Glutamatergic neuron (in vitro differentiated cells): ENCODE measurements around the gene C1orf122. TPM values are rescaled to one million over a fixed set of nuclear protein-coding genes. Genes with fewer than 3 reads are reported as not detected.

ENCODE experiments used
- DNase-seq: peaks from one replicate; pipeline ENCODE4 v3.0.0; 2022
- H3K27ac Mint-ChIP-seq: one replicate; pipeline ENCODE4 v1.8.0; 2020; ENCODE audit warnings: mild to moderate bottlenecking, mixed read lengths, inconsistent platforms; ENCODE audit not compliant: unreplicated experiment
- H3K27me3 Mint-ChIP-seq: one replicate; pipeline ENCODE4 v1.8.0; 2020; ENCODE audit warnings: mild to moderate bottlenecking, moderate library complexity, mixed read lengths, inconsistent platforms; ENCODE audit not compliant: unreplicated experiment
- H3K36me3 Mint-ChIP-seq: one replicate; pipeline ENCODE4 v1.8.0; 2020; ENCODE audit warnings: mild to moderate bottlenecking, mixed read lengths, inconsistent platforms; ENCODE audit not compliant: unreplicated experiment
- H3K4me1 Mint-ChIP-seq: one replicate; pipeline ENCODE4 v1.8.0; 2020; ENCODE audit warnings: mild to moderate bottlenecking, low read depth, mixed read lengths, inconsistent platforms; ENCODE audit not compliant: unreplicated experiment
- H3K4me3 Mint-ChIP-seq: one replicate; pipeline ENCODE4 v1.8.0; 2020; ENCODE audit warnings: mild to moderate bottlenecking, mixed read lengths, inconsistent platforms; ENCODE audit not compliant: unreplicated experiment
- H3K9me3 Mint-ChIP-seq: one replicate; pipeline ENCODE4 v1.8.0; 2020; ENCODE audit warnings: mild to moderate bottlenecking, moderate library complexity, mixed read lengths, inconsistent platforms; ENCODE audit not compliant: unreplicated experiment
- total RNA-seq: library from RNA; stranded (reverse); fragmentation: NEBNext Ultra II Directional; extraction: Animal tissue kit (Norgen Biotek cat#: 25700); gene quantifications from one replicate; pipeline ENCODE4 v1.2.1, GENCODE V29; 2021; ENCODE audit not compliant: unreplicated experiment
- TF ChIP-seq, protein P1 (sequence below): fragments of 200-600 bp; sonication (generic); IDR thresholded peaks from one replicate; pipeline ENCODE4 v1.5.0; 2021; ENCODE audit not compliant: partially characterized antibody, unreplicated experiment

C1orf122 gene
- total RNA-seq, 1 donor from 2014 or later, result 57.3 TPM

DNA sequence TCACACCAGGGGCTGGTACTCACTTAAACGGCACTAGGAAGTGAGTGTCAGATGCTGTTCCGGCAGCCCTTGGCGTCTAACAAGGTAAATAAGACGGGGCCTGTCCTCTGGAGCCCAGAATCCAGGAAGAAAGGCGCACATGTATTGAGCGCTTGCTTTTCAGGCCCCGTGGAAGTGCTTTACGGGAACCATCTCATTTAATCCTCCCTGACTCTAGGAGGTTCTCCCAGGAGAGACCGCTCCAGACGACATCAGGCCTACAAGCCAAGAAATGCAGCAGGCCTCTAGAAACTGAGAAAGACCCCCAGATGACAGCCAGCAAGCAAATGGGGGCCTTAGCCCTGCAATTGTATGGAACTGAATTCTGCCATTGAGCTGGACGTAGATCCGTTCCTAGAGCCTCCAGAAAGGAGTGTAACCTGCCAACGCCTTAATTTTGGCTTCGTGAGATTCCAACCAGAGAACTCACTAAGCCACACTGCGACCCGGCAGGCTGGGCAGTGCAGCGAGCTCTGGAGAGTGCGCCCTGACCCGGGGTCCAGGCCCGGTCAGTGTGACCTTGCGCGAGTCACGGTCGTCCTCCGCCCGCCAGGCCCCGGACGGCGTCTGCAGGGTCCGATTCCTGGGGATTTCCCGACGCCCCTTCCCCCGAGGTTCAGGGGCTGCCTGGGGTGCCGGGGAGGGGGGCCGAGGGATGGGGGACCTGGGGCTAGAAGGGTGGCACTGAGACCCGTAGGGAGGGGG is 14.5 kb upstream of the C1orf122 start:
- no peaks in the 10 kb centered on the region for H3K4me1 Mint-ChIP-seq
- TF ChIP-seq, protein P1, sequence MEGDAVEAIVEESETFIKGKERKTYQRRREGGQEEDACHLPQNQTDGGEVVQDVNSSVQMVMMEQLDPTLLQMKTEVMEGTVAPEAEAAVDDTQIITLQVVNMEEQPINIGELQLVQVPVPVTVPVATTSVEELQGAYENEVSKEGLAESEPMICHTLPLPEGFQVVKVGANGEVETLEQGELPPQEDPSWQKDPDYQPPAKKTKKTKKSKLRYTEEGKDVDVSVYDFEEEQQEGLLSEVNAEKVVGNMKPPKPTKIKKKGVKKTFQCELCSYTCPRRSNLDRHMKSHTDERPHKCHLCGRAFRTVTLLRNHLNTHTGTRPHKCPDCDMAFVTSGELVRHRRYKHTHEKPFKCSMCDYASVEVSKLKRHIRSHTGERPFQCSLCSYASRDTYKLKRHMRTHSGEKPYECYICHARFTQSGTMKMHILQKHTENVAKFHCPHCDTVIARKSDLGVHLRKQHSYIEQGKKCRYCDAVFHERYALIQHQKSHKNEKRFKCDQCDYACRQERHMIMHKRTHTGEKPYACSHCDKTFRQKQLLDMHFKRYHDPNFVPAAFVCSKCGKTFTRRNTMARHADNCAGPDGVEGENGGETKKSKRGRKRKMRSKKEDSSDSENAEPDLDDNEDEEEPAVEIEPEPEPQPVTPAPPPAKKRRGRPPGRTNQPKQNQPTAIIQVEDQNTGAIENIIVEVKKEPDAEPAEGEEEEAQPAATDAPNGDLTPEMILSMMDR, result no peak
- DNase-seq, result peak; percentile 25
- peak overlapping the region; percentile 69 for H3K4me3 Mint-ChIP-seq
- peaks cover 2% of the 10 kb centered on the region for H3K36me3 Mint-ChIP-seq
- peaks cover 2% of the 10 kb centered on the region for H3K9me3 Mint-ChIP-seq
- peaks cover 9% of the 10 kb centered on the region for H3K27me3 Mint-ChIP-seq
- H3K27ac Mint-ChIP-seq, result no peak overlapping the region

DNA sequence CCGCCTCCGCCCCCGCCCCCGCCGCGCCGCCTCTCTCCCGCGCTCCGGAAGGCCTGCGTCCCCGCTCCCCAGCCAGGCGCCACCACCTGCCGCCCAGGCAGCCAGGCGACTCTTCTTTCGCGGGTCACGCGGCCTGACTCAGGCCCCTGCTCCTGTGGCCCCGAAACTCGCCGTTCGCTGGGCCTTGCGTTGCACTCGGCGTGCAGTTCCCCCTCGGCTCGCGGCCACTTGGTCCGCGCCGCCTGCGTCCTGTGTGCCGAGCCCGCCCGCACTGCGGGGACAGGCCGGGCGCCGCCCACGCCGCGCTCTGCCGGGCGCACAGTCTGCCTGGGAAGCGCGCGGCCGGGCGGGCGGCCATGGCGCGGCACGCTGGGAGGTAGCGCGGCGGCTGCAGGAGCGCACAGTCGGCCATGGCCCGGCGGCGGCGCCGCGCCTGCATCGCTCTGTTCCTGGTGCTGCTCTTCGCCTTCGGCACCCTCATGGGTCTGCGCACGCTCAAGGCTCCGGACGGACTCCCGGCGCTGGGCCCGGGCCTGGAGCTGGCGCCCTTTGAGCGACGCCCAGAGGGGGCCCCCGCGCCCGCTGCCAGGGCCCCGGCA is 13.7 kb upstream of the C1orf122 start, which contains the start of gene MANEAL:
Gene MANEAL, plus strand, starts transcription at position 75 of the 599 bp plus-strand sequence. Its CDS starts 336 bp downstream, at position 411.
- peaks cover 9% of the 10 kb centered on the region for H3K27me3 Mint-ChIP-seq
- TF ChIP-seq, protein P1, result no peak
- peak; percentile 81 for DNase-seq
- peaks cover 2% of the 10 kb centered on the region for H3K9me3 Mint-ChIP-seq
- peaks cover 4% of the 10 kb centered on the region for H3K36me3 Mint-ChIP-seq
- H3K27ac Mint-ChIP-seq, result peak within 1 kb of the TSS; percentile 94
- H3K4me1 Mint-ChIP-seq, result no peaks in the 10 kb centered on the region
- H3K4me3 Mint-ChIP-seq, result peak within 1 kb of the TSS; percentile 97

DNA sequence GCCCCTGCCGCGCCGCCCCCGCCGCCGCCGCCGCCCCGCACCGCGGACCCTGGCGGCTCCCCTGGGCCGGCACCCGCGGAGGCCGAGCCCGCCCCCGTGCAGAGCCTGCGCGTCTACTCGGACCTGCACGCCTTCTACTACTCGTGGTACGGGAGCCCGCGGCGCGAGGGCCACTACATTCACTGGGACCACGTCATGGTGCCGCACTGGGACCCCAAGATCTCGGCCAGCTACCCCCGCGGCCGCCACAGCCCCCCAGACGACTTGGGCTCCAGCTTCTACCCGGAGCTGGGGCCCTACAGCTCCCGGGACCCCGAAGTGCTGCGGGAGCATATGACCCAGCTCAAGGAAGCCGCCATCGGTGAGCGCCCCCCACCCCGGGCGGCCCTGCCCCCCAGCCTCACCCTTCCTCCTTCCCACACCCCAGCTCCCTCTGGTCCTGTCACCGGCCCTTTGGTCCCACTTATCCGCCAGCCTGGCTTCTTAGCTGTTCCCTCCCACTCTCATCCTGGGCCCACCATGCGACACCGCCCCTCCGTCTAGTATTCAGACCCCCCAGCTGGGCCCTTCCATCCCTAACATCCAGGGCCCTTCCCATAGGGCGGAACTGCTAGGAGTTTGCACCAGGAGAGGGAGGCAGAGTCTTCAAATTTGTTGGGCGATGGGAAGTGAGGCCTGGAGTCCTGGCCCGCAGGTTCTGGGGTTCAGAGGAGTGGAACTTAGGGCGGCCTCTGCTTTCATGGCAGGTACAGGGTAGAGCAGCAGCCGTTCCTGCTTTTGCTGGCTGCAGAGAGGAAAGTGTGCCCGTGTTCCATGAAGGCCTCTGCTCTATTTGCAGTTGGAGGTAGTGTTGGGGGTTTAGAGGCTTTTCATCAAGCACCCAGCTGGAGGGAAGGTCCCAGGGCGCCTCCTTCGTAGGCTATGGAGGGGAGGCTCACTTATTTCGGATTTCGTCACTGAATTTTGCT is 12.9 kb upstream of the C1orf122 start:
- no peaks in the 10 kb centered on the region for H3K4me1 Mint-ChIP-seq
- H3K27ac Mint-ChIP-seq, result peak overlapping the region; percentile 94

DNA sequence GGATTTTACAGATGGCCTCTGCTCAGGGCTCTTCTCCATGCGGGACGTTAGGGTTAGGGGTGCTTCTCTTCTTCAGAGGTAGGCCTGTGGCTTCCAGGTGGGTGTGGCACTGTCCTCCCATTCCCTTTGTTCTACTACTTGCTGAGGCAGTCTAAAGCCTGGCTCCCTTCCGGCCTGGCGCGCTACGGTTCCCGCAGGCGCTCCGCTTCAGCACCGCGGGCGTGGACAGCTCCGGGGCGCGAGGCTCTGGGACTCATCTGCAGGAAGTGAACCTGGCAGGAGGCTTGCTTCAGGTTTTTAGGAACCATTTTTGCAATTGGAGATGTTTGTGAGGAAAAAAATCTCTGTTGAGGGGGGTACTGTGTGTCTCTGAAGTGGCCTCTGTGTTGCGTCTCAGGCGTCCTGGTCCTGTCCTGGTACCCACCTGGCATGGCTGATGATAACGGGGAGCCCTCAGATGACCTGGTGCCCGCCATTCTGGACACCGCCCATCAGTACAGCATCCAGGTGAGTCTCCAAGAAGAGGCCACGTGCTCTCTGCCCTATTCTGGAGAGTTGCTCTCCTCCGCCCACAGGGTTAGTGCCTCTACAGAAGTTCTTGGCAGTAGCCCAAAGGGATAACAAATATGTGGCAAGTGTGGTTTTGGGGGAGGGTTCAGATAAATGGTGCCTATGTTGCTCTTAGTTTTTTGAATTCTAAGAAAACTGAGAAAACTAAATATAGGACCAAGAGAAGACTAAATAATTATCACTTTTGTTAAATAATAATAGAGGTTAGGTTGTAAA is 12.1 kb upstream of the C1orf122 start:
- peaks cover 9% of the 10 kb centered on the region for H3K27me3 Mint-ChIP-seq

More for the DNA sequence above, 12.9 kb upstream of the C1orf122 start:
- Mint-ChIP-seq H3K9me3 (peaks cover 3% of the 10 kb centered on the region), H3K36me3 (peaks cover 4% of the 10 kb centered on the region), H3K27me3 (peaks cover 9% of the 10 kb centered on the region), H3K4me3 (peak overlapping the region; percentile 97)
- TF ChIP-seq, protein P1, result no peak
- DNase-seq, result peak; percentile 43

More for the DNA sequence above, 12.1 kb upstream of the C1orf122 start:
- DNase-seq, result peak; percentile 52
- Mint-ChIP-seq H3K36me3 (peaks cover 4% of the 10 kb centered on the region), H3K27ac (peak overlapping the region; percentile 94), H3K9me3 (peaks cover 3% of the 10 kb centered on the region), H3K4me1 (no peaks in the 10 kb centered on the region), H3K4me3 (peak overlapping the region; percentile 97)
- TF ChIP-seq, protein P1, result no peak
